ENCODE measurements around the gene CDCA3. TPM values are rescaled to one million over a fixed set of nuclear protein-coding genes. Genes with fewer than 3 reads are reported as not detected.

Gene CDCA3
- total and polyA plus RNA-seq, 8 donors, result 0.08 to 1.2 (median 0.73) TPM

GRCh38 chr12:6863586-6864321 lies 12.7 kb upstream of the CDCA3 start:
- Histone ChIP-seq H3K27ac (no peak overlapping the region), H3K4me1 (peaks cover 0 to 5% (median 5%) of the 10 kb centered on the region in 3 donors), H3K9me3 (no peaks in the 10 kb centered on the region), H3K27me3 (no peaks in the 10 kb centered on the region), H3K36me3 (peaks cover 0 to 14% (median 8%) of the 10 kb centered on the region in 3 donors), H3K4me3 (no peak overlapping the region)
- peak in 1 of 6 donors; percentile 70 for DNase-seq
- intact Hi-C loops (cut with DNase I), result no loop called here
- TF ChIP-seq, protein P1, sequence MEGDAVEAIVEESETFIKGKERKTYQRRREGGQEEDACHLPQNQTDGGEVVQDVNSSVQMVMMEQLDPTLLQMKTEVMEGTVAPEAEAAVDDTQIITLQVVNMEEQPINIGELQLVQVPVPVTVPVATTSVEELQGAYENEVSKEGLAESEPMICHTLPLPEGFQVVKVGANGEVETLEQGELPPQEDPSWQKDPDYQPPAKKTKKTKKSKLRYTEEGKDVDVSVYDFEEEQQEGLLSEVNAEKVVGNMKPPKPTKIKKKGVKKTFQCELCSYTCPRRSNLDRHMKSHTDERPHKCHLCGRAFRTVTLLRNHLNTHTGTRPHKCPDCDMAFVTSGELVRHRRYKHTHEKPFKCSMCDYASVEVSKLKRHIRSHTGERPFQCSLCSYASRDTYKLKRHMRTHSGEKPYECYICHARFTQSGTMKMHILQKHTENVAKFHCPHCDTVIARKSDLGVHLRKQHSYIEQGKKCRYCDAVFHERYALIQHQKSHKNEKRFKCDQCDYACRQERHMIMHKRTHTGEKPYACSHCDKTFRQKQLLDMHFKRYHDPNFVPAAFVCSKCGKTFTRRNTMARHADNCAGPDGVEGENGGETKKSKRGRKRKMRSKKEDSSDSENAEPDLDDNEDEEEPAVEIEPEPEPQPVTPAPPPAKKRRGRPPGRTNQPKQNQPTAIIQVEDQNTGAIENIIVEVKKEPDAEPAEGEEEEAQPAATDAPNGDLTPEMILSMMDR (IDR thresholded peaks at IDR 0.05), result no peak
- no peak for ATAC-seq
- no peak for FAIRE-seq
- 94 to 97% methylated on average over 16 of the region's 16 CpGs for WGBS, 2 donors

- TF ChIP-seq, protein P1 (IDR thresholded peaks at IDR 0.05), result no peak
- FAIRE-seq (no peak), DNase-seq (peak in 1 of 6 donors; percentile 32), ATAC-seq (no peak)
- Histone ChIP-seq H3K27me3 (no peaks in the 10 kb centered on the region), H3K27ac (no peak overlapping the region), H3K36me3 (peaks cover 0 to 19% (median 15%) of the 10 kb centered on the region in 3 donors), H3K4me1 (peaks cover 0 to 4% (median 0%) of the 10 kb centered on the region in 3 donors), H3K4me3 (no peak overlapping the region), H3K9me3 (no peaks in the 10 kb centered on the region)
- intact Hi-C loops (cut with DNase I), result no loop called here
- WGBS, 2 donors, result 88 to 89% methylated on average over 11 of the region's 11 CpGs
Measured at GRCh38 chr12:6863033-6863432, 11.9 kb upstream of the CDCA3 start.

DNA sequence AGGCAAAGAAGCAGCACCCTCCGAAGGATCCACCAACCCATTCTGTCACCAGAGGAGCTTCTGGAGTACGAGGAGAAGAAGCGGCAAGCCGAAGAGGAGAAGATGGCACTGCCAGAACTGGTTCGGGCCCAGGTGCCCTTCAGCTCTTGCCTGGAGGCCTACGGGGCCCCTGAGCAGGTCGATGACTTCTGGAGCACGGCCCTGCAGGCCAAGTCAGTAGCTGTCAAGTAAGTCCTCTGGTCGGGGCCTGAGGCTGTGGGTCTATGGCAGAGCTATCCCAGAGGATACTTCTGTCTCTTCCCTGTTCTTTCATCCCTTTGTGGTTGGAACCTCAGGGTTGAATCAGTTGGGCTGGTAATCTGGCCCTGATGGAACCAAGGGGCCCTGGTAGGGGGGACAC lies 10.3 kb upstream of the CDCA3 start:
- Histone ChIP-seq H3K4me1 (no peaks in the 10 kb centered on the region), H3K27ac (no peak overlapping the region), H3K9me3 (no peaks in the 10 kb centered on the region), H3K27me3 (no peaks in the 10 kb centered on the region), H3K4me3 (no peak overlapping the region), H3K36me3 (peaks cover 3 to 30% (median 23%) of the 10 kb centered on the region in 3 donors)
- intact Hi-C loops (cut with DNase I), result no loop called here
- no peak for FAIRE-seq
- WGBS, 2 donors, result 93% methylated on average over 9 of the region's 9 CpGs
- ATAC-seq, result no peak
- peak in 1 of 6 donors; percentile 64 for DNase-seq
- TF ChIP-seq, protein P1 (IDR thresholded peaks at IDR 0.05), result no peak

- Histone ChIP-seq H3K4me1 (no peaks in the 10 kb centered on the region), H3K4me3 (no peak overlapping the region), H3K27ac (no peak overlapping the region), H3K36me3 (peaks cover 3 to 30% (median 25%) of the 10 kb centered on the region in 3 donors), H3K9me3 (no peaks in the 10 kb centered on the region), H3K27me3 (no peaks in the 10 kb centered on the region)
- 94 to 98% methylated on average over 7 of the region's 7 CpGs for WGBS, 2 donors
- intact Hi-C loops (cut with DNase I), result no loop called here
- DNase-seq (peak in 1 of 6 donors; percentile 44), ATAC-seq (no peak), FAIRE-seq (no peak)
- TF ChIP-seq, protein P1 (IDR thresholded peaks at IDR 0.05), result no peak
Measured at GRCh38 chr12:6860942-6861341, 9.9 kb upstream of the CDCA3 start.

DNA sequence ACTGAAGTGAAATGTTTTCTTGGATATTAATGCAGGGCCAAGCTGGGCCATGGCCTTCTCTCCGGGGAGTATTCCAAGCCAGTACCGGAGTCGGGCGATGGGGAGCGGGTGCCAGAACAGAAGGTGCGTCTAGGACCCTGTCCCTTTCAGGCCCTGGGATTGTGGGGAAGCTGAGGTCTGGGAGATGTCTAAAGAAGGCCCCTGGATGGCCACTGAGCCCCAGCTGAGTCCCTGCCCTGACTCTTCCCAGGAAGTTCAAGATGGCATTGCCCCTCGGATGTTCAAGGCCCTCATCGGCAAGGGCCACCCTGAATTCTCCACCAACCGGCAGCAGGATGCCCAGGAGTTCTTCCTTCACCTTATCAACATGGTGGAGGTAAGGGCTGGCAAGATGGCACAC lies 9.0 kb upstream of the CDCA3 start:
- Histone ChIP-seq H3K4me3 (no peak overlapping the region), H3K4me1 (no peaks in the 10 kb centered on the region), H3K9me3 (no peaks in the 10 kb centered on the region), H3K27me3 (no peaks in the 10 kb centered on the region), H3K36me3 (peaks cover 3 to 30% (median 25%) of the 10 kb centered on the region in 3 donors), H3K27ac (no peak overlapping the region)
- WGBS, 2 donors, result 94 to 95% methylated on average over 9 of the region's 9 CpGs
- TF ChIP-seq, protein P1 (IDR thresholded peaks at IDR 0.05), result no peak
- FAIRE-seq, result no peak
- DNase-seq, result peak in 1 of 6 donors; percentile 49
- intact Hi-C loops (cut with DNase I), result no loop called here
- ATAC-seq, result no peak
